ENCODE measurements around the gene CRTAC1.

- no peak for TF ChIP-seq POLR2AphosphoS5 (IDR thresholded peaks at IDR 0.05; ENCODE audit: low read depth, low read length)
- TF ChIP-seq POLR2A (IDR thresholded peaks at IDR 0.05; ENCODE audit: low read depth, low read length) = no peak
- TF ChIP-seq TAF1 (IDR thresholded peaks at IDR 0.05; ENCODE audit: low read depth, low read length) = no peak
- TF ChIP-seq SPI1 (IDR thresholded peaks at IDR 0.05; ENCODE audit: low read depth, low read length) = no peak
These were observed 7.4 kb downstream of the CRTAC1 start for GRCh38 chr10:98023024-98023423.

Data from GM12891 (cell line).